OCI-LY1 (cell line): ENCODE results near the gene ZP2.

Experiments used
- CTCF ChIP-seq: fragments of 200-600 bp; sonication (generic), shearing (Covaris generic); IDR thresholded peaks from 2 replicates; pipeline ENCODE4 v1.5.1; 2017; ENCODE audit warnings: mild to moderate bottlenecking, antibody characterized with exemption, low read length, moderate library complexity, mixed read lengths
- EZH2 ChIP-seq: fragments of 200-600 bp; sonication (generic), shearing (Covaris generic); IDR thresholded peaks from 2 replicates; pipeline ENCODE4 v1.8.0; 2017; ENCODE audit warnings: borderline replicate concordance, mixed run types, mild to moderate bottlenecking, antibody characterized with exemption, low read length, moderate library complexity, mixed read lengths

GRCh38 chr16:21223787-21224186 is 12.4 kb upstream of the ZP2 start:
- no peak for TF ChIP-seq CTCF
- TF ChIP-seq EZH2: no peak
